OCI-LY1 (cell line): Measurements from ENCODE around the gene CDC23.

ENCODE experiments used
- CTCF ChIP-seq: fragments of 200-600 bp; sonication (generic), shearing (Covaris generic); IDR thresholded peaks from 2 replicates; pipeline ENCODE4 v1.5.1; 2017; ENCODE audit warnings: mild to moderate bottlenecking, antibody characterized with exemption, low read length, moderate library complexity, mixed read lengths
- EZH2 ChIP-seq: fragments of 200-600 bp; sonication (generic), shearing (Covaris generic); IDR thresholded peaks from 2 replicates; pipeline ENCODE4 v1.8.0; 2017; ENCODE audit warnings: borderline replicate concordance, mixed run types, mild to moderate bottlenecking, antibody characterized with exemption, low read length, moderate library complexity, mixed read lengths

DNA sequence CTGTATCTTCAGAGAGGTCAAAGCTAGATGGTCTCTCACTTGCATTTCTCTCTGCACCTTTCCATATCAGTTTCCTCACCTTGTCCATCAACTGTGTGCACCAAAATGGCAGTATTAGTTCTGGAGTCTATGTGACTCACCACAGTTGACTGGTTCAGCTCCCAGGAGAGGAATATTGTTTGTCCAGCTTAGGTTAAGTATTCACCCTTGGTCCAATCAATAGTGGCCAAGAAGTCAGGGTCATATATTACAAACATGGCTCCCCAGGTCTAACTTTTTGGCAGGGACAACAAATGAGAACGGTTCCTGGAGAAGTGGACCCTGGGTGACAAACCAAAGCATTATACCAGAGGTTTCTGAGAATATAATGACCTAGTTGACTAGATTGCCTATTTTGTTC, 24.9 kb upstream of the CDC23 start:
- TF ChIP-seq CTCF (no peak), EZH2 (no peak)
